T1000 (cell line): ENCODE data around the gene ATOSA.

ENCODE experiments used
- DNase-seq: peaks from one replicate; lab custom pipeline; 2025; ENCODE audit warnings: mixed read lengths; lab: John Stamatoyannopoulos, UW

Gene ATOSA

DNA sequence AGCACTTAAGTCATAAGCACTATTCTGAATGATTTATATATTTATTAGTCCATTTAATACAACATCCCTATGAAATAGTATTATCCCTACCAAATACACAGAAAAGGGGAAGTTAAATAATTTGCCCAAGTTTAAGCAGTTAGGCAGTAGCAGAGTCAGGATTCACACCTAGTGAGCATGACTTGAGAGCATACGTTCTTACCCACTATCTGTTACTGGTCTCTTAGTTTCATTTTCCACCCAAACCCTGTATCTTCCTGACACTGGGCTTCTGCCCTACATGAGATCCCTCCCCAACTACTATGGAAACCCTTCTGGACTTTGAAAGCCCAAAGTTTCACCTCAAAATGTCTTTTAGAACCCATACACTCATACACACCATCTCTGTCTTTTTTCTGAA, 4.4 kb upstream of the ATOSA start:
- DNase-seq = no peak

DNA sequence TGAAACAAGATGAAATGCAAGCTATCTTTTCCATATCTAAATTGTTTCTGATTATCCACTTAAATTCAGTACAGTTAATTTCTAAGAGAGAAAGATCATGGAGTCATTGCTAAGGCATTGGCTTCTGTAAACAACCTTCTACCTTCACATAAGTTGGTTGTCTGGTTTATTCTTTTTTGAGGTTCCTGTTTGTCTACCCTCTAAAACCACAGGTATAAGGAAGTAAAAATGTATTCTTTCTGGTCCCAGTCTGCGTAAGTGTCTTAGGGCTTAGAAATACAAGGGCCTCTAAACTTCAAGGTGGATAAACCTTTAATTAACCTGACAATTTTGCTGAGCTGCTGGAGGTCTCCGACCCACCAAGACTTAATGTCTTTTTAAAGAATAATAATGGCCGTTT, 3.6 kb upstream of the ATOSA start:
- DNase-seq = no peak

DNA sequence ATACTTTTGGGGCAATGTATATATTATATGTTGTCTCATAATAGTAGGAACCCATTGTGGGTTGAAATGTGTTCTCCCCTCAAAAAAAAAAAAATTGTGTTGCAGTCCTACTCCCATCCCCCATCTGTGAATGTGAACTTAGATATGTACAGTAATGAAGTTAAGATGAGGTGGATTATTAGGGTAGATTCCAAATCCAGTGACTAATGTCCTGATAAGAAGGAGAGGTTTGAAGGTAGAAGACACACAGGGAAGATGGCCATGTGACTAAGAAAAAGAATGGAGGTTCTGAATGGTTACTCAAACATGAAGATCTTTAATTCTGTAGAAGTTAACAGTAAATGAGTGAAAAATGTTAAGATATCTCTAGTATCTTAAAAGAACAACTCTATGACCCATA, 3.0 kb upstream of the ATOSA start:
- no peak for DNase-seq

DNA sequence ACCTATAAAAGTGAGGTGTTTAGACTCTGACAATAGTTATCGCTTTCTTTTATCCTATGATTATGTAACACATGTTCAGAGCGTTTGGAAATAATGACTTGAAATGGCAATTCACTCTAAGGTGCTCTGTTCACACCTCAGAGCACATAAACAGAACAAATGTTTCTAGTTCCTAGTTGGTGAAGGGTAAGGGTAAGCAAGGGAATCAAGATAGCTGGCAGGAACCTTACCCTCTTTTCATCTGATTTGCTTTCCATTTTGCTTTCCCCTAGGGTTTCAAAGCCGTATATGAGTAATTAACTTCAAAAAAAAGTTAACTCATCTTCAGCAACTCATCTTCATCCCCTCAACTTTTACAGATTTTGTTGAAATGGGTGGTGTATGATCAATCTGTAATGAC, 2.3 kb upstream of the ATOSA start:
- no peak for DNase-seq

DNA sequence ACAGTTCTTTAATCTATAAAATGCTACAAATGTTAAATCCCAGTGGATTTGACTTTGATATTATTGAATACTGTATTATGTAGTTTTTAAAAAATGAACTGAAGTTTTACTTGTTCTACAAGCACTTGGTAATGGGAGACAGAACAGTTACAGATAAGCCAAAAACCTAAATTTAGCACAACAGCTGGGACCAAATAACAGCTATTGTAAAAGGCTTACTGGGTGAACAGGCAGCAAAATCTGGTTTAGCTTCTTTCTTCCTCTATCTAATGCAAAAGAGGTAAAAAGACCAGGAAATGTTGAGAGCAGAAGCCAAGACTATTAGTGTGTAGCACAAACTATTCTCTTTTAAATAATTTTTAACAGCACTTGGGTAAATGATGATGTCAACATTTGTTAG, 1.6 kb upstream of the ATOSA start:
- no peak for DNase-seq

DNA sequence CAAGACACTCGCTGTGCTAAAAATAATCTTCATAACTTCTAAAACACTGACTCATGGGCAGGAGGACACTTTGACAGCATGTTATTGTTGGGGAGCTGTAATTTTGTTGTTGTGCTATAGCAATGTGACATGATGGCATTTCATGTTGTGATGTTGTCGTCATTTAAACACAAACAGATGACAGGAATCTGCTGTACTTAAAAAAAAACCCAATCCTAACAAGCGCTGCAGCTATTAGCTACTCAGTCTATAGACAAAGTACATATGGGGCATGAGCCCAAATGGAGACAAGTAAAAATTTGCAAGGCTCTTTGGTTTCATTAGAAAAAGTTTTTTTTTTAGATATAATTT, 828 bp upstream of the ATOSA start:
- no peak for DNase-seq

DNA sequence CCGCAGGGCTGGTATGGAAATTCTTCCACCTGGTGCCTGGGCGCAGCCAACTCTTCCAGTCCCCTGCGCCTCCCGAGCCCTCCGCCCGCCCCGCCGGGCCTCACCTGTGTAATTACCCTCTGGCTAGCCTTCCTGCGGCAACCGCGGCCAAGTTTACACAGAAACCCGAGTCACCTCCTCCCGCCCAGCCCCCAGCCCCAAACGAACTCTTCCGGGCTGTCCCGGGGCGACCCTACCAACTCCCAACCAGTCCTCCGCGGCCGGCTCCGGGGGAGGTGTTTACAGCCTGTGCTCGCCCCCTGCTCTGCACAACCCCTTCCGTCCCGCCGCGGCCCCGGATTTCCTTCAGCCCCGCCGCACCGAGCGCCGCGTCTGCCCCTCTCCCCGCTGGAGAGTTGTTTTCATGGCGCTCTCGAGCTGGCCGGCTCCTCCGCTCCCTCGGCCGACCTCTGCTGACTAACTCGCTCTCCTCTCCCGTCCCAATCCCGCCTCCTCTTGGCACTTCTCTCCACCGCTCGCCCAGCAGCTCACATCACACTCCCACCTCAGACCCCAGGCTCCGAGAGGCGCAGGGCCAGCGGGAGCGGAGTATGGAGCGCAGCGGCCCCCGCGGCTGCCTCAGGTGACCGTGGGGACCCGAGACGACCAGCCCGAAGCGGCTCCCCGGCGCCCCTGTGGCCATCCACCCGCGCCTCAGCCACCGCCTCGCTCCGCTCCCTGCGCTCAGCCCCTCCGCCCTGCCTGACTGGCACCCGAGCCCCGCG, 538 bp downstream of the ATOSA start:
- DNase-seq = no peak

DNA sequence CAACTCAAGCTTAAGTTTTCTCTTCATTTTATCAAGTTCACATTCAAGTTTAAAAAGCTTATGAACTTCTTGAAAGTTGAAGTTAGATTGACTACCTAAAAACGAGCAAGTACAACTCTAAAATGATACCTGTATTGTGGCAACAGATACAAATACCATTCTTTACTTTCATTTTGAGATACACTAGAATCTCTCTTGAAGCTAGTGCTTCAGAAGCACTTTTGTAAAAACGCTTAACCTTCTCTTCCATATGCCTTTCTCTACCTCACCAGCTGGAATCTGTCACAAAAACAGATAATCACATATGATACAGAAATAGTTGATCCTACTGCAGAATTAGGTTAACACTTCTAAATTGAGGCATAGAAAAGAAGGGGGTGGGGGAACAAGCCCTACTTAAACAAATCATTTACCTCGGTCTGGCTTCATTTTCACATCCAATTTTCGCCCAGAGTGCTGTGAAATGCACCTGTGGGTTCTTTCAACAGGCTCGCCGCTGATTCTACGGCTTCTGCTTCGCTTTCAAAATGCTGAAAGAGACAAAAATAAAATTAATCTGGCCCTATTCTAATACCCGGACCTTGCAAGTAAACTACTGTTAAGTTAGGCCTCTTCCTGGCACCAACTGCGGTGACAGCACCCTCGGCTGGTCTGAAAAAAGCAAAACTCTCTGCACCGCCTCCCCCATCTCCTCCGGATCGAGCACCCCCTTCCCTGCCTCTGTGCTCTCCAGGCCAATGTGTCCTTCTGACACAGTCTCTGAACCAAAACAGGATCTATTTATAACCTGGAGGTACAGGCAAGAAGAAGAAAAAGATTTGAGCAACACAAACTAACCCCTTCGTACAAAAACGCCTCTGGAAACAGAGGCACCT, 1.4 kb downstream of the ATOSA start:
- DNase-seq = no peak

DNA sequence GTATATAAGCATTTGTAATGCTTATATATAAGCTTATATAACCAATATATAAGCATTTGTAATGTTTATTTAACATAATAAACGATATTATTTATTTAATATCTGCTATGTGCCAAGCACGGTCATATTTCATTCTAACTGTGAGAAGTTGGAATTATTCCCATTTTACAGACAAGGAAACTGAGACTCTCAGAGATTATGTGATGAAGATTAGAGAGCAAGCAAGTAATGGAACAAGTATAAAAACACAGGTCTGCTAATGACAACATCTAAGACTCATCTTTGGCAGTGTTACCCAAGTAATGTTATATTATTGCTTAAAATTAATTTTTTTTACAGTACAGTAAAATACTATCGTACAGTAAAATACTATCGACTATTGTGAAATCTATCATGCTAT, 4.4 kb downstream of the ATOSA start:
- DNase-seq = no peak

DNA sequence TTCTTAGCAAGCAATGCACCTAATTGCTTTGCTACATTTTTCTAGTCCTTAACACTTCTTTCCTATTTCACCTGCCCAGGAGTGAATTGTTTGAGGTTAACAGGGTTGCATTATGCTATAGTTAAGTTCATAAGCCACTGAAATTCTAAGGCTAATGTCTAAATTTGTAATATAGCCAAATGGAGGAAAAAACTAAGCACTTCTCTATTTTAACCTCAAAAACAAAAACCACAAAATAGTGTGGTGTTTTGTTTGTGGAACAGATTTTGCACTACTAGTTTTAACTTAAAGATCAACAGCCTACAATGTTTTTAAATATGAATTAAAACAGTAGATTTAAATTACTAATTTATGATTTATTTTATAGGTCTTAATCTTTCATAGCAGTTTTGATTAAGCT, 5.5 kb downstream of the ATOSA start:
- no peak for DNase-seq

DNA sequence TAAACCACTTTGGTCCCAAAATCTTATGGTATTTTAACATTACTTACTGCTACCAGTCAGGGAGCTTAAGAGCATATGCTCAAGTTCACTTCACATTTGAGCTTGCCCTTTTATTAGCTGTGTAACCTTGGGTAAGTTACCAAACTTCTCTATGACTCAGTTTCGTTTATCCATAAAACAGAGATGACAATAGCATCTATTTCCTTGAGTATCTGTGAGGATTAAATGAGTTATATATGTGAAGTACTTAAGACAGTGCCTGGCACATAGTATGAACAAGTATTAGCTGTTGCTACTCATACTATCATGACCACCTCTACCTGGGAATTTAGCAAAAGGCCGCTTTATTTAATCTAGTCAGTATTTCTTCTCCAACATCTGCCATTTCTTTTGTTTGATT, 5.9 kb downstream of the ATOSA start:
- DNase-seq = no peak

DNA sequence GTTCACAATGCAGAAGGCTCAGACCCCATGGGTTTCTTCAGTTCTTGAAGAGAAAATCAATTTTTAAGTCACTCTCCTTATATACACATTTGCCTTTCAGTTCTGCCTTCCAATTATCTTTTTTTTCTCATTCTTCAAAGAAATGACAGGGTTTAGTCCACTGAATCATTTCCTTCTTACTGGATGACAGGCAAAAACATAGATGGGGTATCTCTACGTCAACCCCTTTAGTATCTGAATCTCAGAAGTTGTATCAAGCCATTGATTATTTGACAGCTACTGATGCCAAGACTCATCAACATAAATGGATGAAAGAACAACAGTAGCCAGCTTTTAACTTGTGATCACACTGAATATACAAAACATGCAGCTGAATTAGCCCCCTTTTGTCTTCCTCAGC, 6.5 kb downstream of the ATOSA start:
- no peak for DNase-seq

DNA sequence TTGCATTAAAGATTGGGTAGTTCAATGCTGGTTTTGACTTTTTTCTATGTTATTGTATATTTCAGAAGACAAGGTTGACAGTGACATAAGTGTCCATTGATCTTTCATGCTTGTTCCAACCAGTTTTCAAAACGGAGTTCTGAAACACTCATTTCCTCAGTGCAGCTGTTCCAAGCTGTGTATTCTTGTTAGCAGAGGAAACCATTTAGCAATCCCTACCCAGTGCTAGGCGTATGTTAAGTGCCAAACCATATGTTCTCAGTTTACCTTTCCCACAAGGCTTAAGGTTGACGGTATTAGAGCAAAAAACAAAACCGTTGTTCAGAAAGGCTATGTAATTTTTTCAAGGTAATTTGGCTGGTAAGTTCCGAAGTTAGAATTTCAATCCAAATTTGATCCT, 9.1 kb downstream of the ATOSA start:
- no peak for DNase-seq

DNA sequence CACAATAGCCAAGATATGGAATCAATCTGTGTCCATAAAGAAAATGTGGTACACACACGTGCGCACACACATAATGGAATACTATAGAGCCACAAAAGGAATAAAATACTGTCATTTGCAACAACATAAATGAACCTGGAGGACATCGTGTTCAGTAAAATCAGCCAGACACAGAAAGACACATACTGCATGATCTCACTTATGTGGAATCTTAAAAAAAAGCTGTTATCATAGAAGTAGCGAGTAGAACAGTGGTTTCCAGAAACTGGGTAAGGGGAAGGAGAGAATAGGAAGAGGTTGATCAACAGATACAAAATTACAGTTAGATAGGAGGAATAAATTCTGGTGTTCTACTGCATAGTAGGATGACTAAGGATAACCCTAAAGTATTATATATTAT, 11.1 kb downstream of the ATOSA start:
- DNase-seq = no peak

DNA sequence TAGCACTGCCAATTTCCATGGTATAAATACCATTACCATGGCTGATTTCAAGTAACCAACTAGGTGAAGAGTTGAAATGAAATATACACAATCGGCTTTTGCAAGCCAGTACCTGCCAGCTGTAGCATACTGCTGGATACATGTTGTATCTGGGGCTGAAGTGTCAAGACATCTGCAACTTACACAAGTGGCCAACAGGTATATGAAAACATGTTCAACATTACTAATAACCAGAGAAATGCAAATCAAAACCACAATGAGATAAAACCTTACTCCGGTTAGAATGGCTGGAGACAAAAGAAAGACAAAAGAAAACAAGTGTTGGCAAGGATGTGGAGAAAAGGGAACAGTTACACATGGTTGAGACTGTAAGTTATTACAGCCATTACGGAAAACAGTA, 11.6 kb downstream of the ATOSA start:
- DNase-seq = no peak

DNA sequence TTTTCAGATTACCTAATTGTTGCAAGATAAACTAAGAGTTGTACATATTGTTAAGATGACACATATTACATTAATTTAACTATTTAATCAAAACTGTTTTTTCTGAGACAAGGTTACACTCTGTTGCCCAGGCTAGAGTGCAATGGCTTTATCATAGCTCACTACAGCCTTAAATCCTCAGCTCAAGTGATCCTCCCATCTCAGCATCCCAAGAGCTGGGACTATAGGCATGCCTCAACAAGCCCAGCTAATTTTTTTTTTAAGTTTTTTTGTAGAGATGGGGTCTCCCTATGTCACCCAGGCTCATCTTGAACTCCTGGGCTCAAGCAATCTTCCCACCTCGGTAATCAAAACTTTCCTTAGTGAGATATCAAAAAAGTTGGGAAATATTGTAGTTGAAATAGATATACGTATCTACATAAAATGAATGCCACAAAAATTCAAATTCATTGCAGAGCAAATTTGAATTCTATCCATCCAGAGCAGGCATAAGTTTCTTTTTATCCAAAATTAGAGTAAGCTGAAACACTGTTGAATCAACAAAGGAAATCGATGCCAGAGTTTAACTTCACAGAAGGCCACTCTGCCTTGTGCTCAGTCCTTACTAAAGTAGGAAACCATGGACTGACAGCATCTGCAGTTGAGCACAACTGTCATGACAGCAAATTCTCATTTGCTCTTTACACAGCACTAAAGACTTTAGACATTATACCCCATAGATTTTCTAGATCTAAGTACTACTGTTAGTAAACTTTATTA, 15.5 kb downstream of the ATOSA start:
- no peak for DNase-seq

DNA sequence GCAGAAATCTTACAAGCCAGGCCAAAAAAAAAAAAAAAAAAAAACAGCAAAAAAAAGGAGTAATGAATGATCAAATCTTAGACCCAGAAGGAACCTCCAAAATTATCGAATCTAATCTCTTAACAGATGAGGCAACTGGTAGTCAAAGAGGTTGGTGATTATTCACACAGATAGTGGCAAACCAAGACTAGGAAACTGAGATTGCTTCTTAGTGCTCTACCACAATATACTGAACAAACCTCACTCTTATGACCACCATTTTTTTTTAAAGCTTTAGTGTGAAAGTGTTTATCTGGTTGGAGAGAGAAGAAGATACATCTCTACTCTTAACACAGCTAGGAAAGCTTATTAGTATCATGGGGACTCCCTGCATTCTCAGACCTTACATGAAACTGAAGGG, 17.3 kb downstream of the ATOSA start:
- no peak for DNase-seq

DNA sequence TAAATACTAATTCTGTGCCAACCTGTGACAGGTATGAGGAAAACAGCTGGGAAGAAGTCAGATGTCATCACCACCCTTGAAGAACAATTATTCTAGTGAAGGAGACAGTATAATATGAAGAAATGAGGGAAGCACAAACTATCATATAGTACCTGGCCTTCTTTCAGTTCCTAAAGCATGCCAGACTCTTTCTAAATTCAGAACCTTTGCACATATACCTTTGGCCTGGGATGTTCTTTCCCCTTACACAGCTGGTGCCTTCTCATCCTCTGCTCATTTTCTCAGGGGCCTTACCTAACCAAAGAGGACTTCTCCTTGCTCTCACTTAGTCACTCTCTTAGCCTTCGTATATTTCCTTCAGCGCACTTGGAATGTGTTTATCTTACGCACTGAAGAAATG, 19.0 kb downstream of the ATOSA start:
- DNase-seq = no peak

DNA sequence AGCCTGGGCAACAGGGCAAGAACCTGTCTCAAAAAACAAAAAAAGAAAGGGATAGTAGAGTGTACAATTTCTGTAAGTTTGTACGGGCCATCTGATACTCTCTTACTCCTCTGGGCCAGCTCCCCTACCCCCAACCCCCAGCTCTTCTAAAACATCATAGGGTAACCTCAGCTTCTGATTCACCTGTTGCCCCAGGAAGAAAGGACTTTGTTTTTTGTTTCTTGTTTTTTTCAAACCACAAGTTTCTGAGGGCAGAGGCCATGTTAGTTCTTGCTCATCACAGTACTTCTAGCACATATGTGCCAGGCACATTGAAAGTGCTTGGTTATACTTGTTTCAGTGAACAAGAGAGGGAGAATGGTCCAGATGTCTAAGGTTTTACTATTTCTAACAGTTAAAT, 20.2 kb downstream of the ATOSA start:
- no peak for DNase-seq

DNA sequence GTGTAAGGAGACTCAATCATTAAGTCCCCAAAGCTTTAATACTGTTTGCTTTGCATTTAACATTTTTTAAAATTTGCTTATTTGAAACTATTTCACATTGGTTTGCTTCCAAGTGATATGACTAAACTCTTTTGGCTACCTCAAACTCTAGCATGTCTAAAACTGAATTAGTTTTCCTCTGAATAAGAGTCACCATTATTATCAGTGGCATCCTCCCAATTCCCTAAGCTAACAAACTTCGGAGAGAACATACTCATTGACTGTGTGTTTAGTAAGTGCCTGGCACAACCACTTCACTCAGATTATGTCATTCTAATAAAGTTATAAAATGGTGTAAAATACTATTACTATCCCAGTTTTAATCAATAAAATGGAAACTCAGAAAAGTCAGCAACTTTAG, 21.9 kb downstream of the ATOSA start:
- no peak for DNase-seq

DNA sequence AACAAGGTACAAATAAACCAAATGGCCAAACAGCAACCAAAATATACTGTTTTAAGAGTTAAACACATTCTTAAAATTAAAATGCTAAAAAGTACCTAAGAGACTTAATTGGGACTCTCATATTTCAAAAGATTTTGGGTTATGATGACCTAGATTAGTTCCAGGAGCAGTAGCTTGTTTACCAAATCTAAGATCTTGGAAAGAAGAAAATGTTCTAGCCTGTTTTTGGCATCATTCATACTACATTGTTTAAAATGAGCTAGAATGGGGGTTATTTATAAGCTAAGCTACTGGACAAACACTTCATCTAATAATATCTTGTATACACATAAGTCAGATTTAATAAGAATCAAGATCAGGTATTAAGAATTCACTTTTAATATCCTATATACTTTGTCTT, 22.8 kb downstream of the ATOSA start:
- no peak for DNase-seq

DNA sequence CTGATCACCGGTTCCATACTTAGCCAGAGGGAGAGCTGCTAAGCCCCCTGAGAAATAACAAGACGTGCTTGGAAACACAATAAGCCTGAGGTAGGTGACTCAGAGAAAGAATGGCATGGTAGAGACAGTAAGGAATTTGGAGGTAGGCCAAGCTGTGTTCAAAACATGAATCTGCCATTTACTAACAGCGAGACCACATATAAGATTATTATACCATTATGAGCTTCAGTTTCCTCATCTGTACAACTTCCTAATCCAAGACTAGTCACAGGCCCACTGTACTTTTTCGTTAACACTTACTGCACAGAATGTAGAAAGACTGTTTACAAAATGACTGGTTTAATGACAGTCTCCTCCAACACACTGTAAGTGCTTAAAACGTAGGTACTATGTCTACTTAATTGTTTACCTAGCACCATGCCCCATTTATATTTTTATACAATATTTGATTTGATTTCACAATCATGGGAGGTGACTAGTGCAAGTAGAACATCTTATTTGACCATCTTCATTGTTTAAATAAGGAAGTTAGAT, 25.7 kb downstream of the ATOSA start:
- DNase-seq = peak; percentile 42

DNA sequence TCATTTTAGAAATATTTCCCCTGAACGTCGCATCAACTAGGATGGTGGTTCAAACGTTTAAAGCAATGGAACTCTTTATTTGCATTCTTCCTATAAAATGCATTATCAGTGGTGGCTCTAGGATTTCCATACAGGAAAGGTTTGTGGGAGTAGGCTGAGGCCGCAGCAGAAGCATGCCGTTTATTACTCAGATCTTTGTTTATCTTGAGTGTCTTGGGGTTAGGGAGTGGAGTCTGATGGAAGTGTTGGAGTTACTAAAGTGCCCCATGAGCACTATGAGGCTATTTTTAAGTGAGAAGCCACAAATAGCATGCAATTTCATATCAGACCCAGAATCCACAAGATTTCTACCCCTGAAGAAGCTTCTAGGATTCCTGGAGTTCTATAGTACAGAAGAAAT, 26.2 kb downstream of the ATOSA start:
- no peak for DNase-seq
